ENCODE results near the gene HGS.

Gene HGS

GRCh38 chr17:81648013-81648706, 35.7 kb upstream of the HGS start:
- no peak overlapping the region for H3K4me3 ChIP-seq (ENCODE audit: low read length)
- no peak for TF ChIP-seq CTCF (conservative IDR thresholded peaks at IDR 0.05; ENCODE audit: low read length)
- DNase-seq (ENCODE audit: low read depth), result no peak

GRCh38 chr17:81648707-81649085, 35.1 kb upstream of the HGS start:
- no peak for TF ChIP-seq CTCF (conservative IDR thresholded peaks at IDR 0.05; ENCODE audit: low read length)
- H3K4me3 ChIP-seq (ENCODE audit: low read length), result no peak overlapping the region
- DNase-seq (ENCODE audit: low read depth), result no peak

GRCh38 chr17:81650951-81651350, 32.9 kb upstream of the HGS start:
- no peak for DNase-seq (ENCODE audit: low read depth)
- H3K4me3 ChIP-seq (ENCODE audit: low read length), result no peak overlapping the region
- TF ChIP-seq CTCF (conservative IDR thresholded peaks at IDR 0.05; ENCODE audit: low read length), result no peak

- DNase-seq (ENCODE audit: low read depth), result peak; percentile 76
- no peak overlapping the region for H3K4me3 ChIP-seq (ENCODE audit: low read length)
- TF ChIP-seq CTCF (conservative IDR thresholded peaks at IDR 0.05; ENCODE audit: low read length), result no peak
These were observed 32.1 kb upstream of the HGS start for GRCh38 chr17:81651692-81652091.

- DNase-seq (ENCODE audit: low read depth), result no peak
- TF ChIP-seq CTCF (conservative IDR thresholded peaks at IDR 0.05; ENCODE audit: low read length), result no peak
These were observed 30.7 kb upstream of the HGS start for GRCh38 chr17:81652906-81653771.

GRCh38 chr17:81655378-81656117, 28.3 kb upstream of the HGS start:
- H3K4me3 ChIP-seq (ENCODE audit: low read length), result no peak overlapping the region
- no peak for DNase-seq (ENCODE audit: low read depth)
- TF ChIP-seq CTCF (conservative IDR thresholded peaks at IDR 0.05; ENCODE audit: low read length), result no peak

More at GRCh38 chr17:81652906-81653771, 30.7 kb upstream of the HGS start:
- H3K4me3 ChIP-seq (ENCODE audit: low read length), result no peak overlapping the region
